HEK293T (cell line): ENCODE results near the gene RIPK1.

Experiments used
- CTCF ChIA-PET: fragments of 350-600 bp; formaldehyde crosslinking; extraction: SDS; loops from one replicate; lab custom pipeline; 2021; ENCODE audit warnings: antibody characterized with exemption, inconsistent platforms; lab: Yijun Ruan, JAX
- POLR2A ChIA-PET: fragments of 350-600 bp; formaldehyde crosslinking; extraction: SDS; loops from one replicate; lab custom pipeline; 2020; ENCODE audit warnings: antibody characterized with exemption, inconsistent platforms; lab: Yijun Ruan, JAX
- DNase-seq: peaks from one replicate; pipeline ENCODE4 v3.0.0; 2012; ENCODE audit warnings: mixed read lengths; ENCODE audit errors: extremely low spot score
- ARNT ChIP-seq: fragments of 450-650 bp; IDR thresholded peaks from 2 replicates; pipeline ENCODE4 v1.6.1; 2017; ENCODE audit warnings: mild to moderate bottlenecking
- BHLHE40 ChIP-seq: fragments of 450-650 bp; IDR thresholded peaks from 2 replicates; pipeline ENCODE4 v1.6.1; 2016; ENCODE audit warnings: mild to moderate bottlenecking, moderate library complexity, borderline replicate concordance
- CTBP1 ChIP-seq: fragments of 450-650 bp; IDR thresholded peaks from 2 replicates; pipeline ENCODE4 v1.6.1; 2016; ENCODE audit warnings: borderline replicate concordance
- ELF4 ChIP-seq: fragments of 450-650 bp; IDR thresholded peaks from 2 replicates; pipeline ENCODE4 v1.6.1; 2017; ENCODE audit warnings: antibody characterized with exemption
- FOXA1 ChIP-seq: fragments of 450-650 bp; IDR thresholded peaks from 2 replicates; pipeline ENCODE4 v1.6.1; 2016; ENCODE audit warnings: mild to moderate bottlenecking
- FOXK2 ChIP-seq: fragments of 450-650 bp; IDR thresholded peaks from 2 replicates; pipeline ENCODE4 v1.6.1; 2016; ENCODE audit warnings: mild to moderate bottlenecking
- FOXM1 ChIP-seq: fragments of 450-650 bp; IDR thresholded peaks from 2 replicates; pipeline ENCODE4 v1.6.1; 2017; ENCODE audit warnings: mild to moderate bottlenecking, borderline replicate concordance
- HDGF ChIP-seq: fragments of 450-650 bp; IDR thresholded peaks from 2 replicates; pipeline ENCODE4 v1.6.1; 2017; ENCODE audit warnings: antibody characterized with exemption, borderline replicate concordance
- L3MBTL2 ChIP-seq: fragments of 450-650 bp; conservative IDR thresholded peaks from 2 replicates; pipeline ENCODE4 v1.6.1; 2016; ENCODE audit warnings: mild to moderate bottlenecking
- LEF1 ChIP-seq: fragments of 450-650 bp; IDR thresholded peaks from 2 replicates; pipeline ENCODE4 v1.6.1; 2017; ENCODE audit warnings: mild to moderate bottlenecking, borderline replicate concordance
- NFRKB ChIP-seq: fragments of 450-650 bp; IDR thresholded peaks from 2 replicates; pipeline ENCODE4 v1.6.1; 2016; ENCODE audit warnings: mild to moderate bottlenecking, moderate library complexity
- SP1 ChIP-seq: fragments of 450-650 bp; IDR thresholded peaks from 2 replicates; pipeline ENCODE4 v1.6.1; 2017
- SUZ12 ChIP-seq: fragments of 450-650 bp; IDR thresholded peaks from 2 replicates; pipeline ENCODE4 v1.6.1; 2016; ENCODE audit warnings: mild to moderate bottlenecking
- TARDBP ChIP-seq: fragments of 450-650 bp; IDR thresholded peaks from 2 replicates; pipeline ENCODE4 v1.6.1; 2016
- ZNF384 ChIP-seq: fragments of 450-650 bp; IDR thresholded peaks from 2 replicates; pipeline ENCODE4 v1.6.1; 2016
- TF ChIP-seq, protein P1 (sequence below): fragments of 450-650 bp; IDR thresholded peaks from 2 replicates; pipeline ENCODE4 v1.6.1; 2016

Gene RIPK1

DNA sequence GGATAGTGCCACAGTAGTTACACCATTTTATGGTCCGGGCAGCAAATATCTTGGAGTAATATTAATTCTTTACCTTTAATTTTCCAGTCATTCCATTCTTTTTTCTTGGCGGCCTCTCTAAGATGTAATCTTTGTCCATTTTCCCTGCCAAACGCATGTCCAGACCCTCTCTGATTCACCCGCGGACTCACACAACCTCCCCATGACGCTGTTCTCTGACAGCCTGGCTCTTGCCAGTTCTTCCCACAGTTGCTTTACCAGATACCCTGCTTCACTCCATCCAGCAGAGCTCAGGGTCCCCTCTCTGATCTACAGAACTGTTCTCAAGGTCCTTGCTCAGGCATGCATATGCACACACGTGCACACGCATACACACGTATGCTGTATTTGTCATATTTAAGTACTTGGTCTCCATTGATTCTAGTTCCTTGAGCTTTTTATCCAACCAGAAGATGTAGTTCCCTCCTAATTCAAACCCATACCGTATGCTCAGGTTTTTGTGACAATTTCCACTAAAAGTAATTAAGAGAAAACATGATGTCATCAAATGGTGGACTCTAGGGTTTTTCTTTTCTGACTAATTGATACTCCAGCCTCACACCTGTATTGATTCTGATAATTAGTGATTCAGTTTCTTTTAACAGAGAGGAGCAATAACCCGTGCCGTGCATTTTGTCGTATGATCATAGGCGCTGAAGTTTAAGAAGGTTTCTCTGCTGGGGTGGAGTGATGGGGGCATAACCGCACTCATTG lies 60.2 kb downstream of the RIPK1 start:
- TF ChIP-seq FOXA1 (no peak), CTBP1 (no peak), ELF4 (no peak), ARNT (no peak), TARDBP (no peak), L3MBTL2 (no peak), ZNF384 (no peak), NFRKB (no peak), SP1 (no peak), HDGF (no peak)
- TF ChIP-seq, protein P1, sequence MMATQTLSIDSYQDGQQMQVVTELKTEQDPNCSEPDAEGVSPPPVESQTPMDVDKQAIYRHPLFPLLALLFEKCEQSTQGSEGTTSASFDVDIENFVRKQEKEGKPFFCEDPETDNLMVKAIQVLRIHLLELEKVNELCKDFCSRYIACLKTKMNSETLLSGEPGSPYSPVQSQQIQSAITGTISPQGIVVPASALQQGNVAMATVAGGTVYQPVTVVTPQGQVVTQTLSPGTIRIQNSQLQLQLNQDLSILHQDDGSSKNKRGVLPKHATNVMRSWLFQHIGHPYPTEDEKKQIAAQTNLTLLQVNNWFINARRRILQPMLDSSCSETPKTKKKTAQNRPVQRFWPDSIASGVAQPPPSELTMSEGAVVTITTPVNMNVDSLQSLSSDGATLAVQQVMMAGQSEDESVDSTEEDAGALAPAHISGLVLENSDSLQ, result no peak
- ChIA-PET CTCF (no interaction called here), POLR2A (no interaction called here)
- no peak for DNase-seq

DNA sequence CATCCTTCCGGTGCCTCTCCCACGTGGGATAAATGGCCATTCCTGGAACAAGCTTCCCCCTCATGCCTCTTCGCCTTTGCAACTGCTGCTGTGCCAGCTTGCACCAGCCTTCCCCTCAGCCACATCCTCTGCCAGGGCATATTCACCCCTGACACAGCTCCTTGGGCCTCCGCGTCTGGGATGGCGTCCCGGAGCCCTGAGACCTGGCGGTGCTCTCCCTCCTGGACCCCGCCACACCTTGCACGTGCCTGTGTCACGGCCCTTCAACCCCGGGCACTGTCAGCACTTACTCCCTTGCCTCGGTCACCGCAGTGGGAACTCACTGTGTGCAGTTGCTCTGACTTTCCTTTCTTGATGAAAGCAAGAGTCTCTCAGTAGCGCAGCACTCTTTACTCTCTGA lies 63.4 kb downstream of the RIPK1 start:
- ChIA-PET CTCF (interaction anchor here (0.6 kb wide), 1 partner anchor 69 kb away, joined by 3 read pairs; no protein-coding TSS in a partner anchor), POLR2A (no interaction called here)
- DNase-seq, result no peak
- TF ChIP-seq SUZ12, result no peak
- TF ChIP-seq, protein P1, result no peak
- TF ChIP-seq FOXK2, result no peak
- no peak for TF ChIP-seq ELF4
- TF ChIP-seq SP1, result no peak
- no peak for TF ChIP-seq HDGF
- no peak for TF ChIP-seq ZNF384
- TF ChIP-seq ARNT, result no peak
- no peak for TF ChIP-seq LEF1
- no peak for TF ChIP-seq NFRKB
- no peak for TF ChIP-seq BHLHE40
- no peak for TF ChIP-seq CTBP1
- TF ChIP-seq L3MBTL2, result no peak
- no peak for TF ChIP-seq FOXA1

DNA sequence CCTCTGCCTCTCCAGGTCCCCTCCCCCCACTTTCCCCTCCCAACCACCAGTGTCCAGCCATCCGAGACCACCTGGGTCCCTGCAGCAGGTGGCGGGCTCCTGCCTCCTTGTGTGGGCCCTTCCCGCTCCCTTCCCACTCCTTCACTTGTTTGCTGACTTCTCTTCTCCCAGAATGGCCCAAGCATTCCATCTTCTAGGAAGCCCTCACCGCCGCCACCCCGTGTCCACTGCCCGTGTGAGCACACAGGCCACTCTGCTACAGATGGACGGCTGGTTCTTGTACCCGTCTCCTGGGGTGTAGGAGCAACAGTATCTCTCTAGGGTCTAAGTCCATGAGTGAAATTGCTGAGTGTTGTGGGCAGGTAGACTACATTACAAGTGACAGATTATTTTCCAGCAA lies 65.2 kb downstream of the RIPK1 start:
- DNase-seq, result no peak
- POLR2A ChIA-PET, result no interaction called here
- CTCF ChIA-PET, result no interaction called here
- TF ChIP-seq FOXA1, result no peak
- TF ChIP-seq BHLHE40, result no peak
- TF ChIP-seq TARDBP, result no peak
- TF ChIP-seq, protein P1, result no peak
- TF ChIP-seq ELF4, result no peak
- no peak for TF ChIP-seq SUZ12
- TF ChIP-seq LEF1, result no peak
- TF ChIP-seq L3MBTL2, result no peak
- TF ChIP-seq FOXK2, result no peak
- no peak for TF ChIP-seq FOXM1
- no peak for TF ChIP-seq NFRKB
- TF ChIP-seq SP1, result no peak
- no peak for TF ChIP-seq ZNF384
- no peak for TF ChIP-seq CTBP1
- TF ChIP-seq ARNT, result no peak
- TF ChIP-seq HDGF, result no peak

DNA sequence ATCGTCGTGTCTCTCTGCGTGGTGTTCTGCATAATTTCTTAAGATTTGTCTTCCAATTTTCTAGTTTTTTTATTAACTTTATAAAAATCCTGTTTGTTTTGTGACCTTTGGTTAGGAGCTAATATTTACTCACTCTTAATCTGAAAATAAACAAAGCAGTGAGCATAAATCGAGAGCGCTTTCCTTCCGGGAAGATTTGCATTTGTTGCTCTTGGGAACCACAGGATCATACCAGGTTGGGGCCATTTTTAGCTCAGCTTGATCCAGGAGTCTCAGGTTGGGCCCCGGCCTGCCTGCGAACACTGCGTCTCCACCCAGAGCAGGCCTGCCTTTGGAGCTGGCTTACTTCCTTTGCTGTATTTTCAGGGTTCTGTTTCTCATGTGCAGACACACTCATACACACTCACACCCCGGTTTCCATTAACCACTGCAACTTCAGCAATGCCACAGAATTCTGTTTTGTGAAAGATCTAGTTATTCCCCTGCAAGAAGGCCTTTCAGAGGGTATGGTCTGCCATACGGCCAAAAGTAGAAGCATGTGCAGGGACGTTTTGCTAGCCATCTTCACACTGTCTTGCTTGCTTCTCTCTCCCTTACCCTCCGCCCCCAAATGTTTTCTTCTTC lies 67.5 kb downstream of the RIPK1 start:
- POLR2A ChIA-PET, result no interaction called here

More for the DNA sequence above, 67.5 kb downstream of the RIPK1 start:
- TF ChIP-seq ELF4, result no peak
- no peak for TF ChIP-seq HDGF
- TF ChIP-seq, protein P1, result no peak
- no peak for TF ChIP-seq BHLHE40
- TF ChIP-seq FOXK2, result no peak
- TF ChIP-seq ZNF384, result no peak
- TF ChIP-seq FOXM1, result no peak
- no peak for TF ChIP-seq SUZ12
- no peak for TF ChIP-seq CTBP1
- no peak for TF ChIP-seq L3MBTL2
- TF ChIP-seq FOXA1, result no peak
- no peak for TF ChIP-seq SP1
- no peak for TF ChIP-seq ARNT
- TF ChIP-seq LEF1, result no peak
- no peak for TF ChIP-seq TARDBP
- TF ChIP-seq NFRKB, result no peak
- DNase-seq, result no peak
- CTCF ChIA-PET, result no interaction called here
